ENCODE measurements around the gene PTHLH. TPM values are rescaled to one million over a fixed set of nuclear protein-coding genes. Genes with fewer than 3 reads are reported as not detected.

The PTHLH gene
- total RNA-seq, 1 experiment from 2014 or later: 1.6 TPM

DNA sequence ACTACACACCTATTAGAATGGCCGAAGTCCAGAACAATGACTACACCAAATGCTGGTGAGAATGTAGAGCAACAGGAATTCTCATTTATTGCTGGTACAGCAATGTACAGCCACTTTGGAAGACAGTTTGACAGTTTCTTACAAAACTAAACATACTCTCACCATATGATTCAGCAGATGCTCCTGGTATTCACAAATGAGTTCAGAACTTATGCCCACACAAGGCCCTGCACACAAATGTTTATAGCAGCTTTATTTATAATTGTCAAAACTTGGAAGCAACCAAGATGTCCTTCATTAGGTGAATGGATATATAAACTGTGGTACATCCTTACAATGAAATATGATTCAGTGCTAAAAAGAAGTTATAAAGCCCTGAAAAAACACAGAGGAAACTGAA, 38.3 kb downstream of the PTHLH start:
- Histone ChIP-seq H4K20me1 (ENCODE audit: insufficient read depth) (no peaks in the 10 kb centered on the region), H3K36me3 (ENCODE audit: low read depth) (no peaks in the 10 kb centered on the region), H3K27ac (no peak overlapping the region), H2AFZ (no peak overlapping the region), H3K9me2 (ENCODE audit: insufficient read depth) (no peaks in the 10 kb centered on the region), H3K79me2 (ENCODE audit: low read depth) (no peaks in the 10 kb centered on the region), H3K9me3 (ENCODE audit: insufficient read depth, low read depth) (no peaks in the 10 kb centered on the region), H3F3A (ENCODE audit: insufficient read depth, low read depth) (no peaks in the 10 kb centered on the region; the same call in 1 of the 2 replicates), H3K4me3 (no peak overlapping the region), H3K4me1 (replicated peaks; ENCODE audit: insufficient read depth) (no peaks in the 10 kb centered on the region), H3K4me2 (no peak overlapping the region), H3K27me3 (ENCODE audit: insufficient read depth, low read depth) (no peaks in the 10 kb centered on the region)
- no peak for TF ChIP-seq EZH2 (IDR thresholded peaks at IDR 0.05; ENCODE audit: low read depth)
- TF ChIP-seq, protein P1, sequence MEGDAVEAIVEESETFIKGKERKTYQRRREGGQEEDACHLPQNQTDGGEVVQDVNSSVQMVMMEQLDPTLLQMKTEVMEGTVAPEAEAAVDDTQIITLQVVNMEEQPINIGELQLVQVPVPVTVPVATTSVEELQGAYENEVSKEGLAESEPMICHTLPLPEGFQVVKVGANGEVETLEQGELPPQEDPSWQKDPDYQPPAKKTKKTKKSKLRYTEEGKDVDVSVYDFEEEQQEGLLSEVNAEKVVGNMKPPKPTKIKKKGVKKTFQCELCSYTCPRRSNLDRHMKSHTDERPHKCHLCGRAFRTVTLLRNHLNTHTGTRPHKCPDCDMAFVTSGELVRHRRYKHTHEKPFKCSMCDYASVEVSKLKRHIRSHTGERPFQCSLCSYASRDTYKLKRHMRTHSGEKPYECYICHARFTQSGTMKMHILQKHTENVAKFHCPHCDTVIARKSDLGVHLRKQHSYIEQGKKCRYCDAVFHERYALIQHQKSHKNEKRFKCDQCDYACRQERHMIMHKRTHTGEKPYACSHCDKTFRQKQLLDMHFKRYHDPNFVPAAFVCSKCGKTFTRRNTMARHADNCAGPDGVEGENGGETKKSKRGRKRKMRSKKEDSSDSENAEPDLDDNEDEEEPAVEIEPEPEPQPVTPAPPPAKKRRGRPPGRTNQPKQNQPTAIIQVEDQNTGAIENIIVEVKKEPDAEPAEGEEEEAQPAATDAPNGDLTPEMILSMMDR (conservative IDR thresholded peaks at IDR 0.05): no peak
- no TSS peak for BruUV-seq (replicated peaks)
- no peak for DNase-seq
- CTCF ChIA-PET: no interaction called here
- intact Hi-C loops (cut with micrococcal nuclease; ENCODE audit: unreplicated experiment): no loop called here
- POLR2A ChIA-PET (ENCODE audit: unreplicated experiment): no interaction called here

- no peaks in the 10 kb centered on the region for H3K9me2 ChIP-seq (ENCODE audit: insufficient read depth)
- intact Hi-C loops (cut with micrococcal nuclease; ENCODE audit: unreplicated experiment): no loop called here
- H3K4me3 ChIP-seq: no peak overlapping the region
- no peaks in the 10 kb centered on the region for H3K27me3 ChIP-seq (ENCODE audit: insufficient read depth, low read depth)
- no peak overlapping the region for H3K4me2 ChIP-seq
- H3K79me2 ChIP-seq (ENCODE audit: low read depth): no peaks in the 10 kb centered on the region
- H3K9me3 ChIP-seq (ENCODE audit: insufficient read depth, low read depth): no peaks in the 10 kb centered on the region
- no peak for DNase-seq
- no peak for TF ChIP-seq EZH2 (IDR thresholded peaks at IDR 0.05; ENCODE audit: low read depth)
- no peaks in the 10 kb centered on the region for H4K20me1 ChIP-seq (ENCODE audit: insufficient read depth)
- H3K27ac ChIP-seq: no peak overlapping the region
- no peak overlapping the region for H2AFZ ChIP-seq
- ChIA-PET POLR2A (ENCODE audit: unreplicated experiment) (no interaction called here), CTCF (no interaction called here)
- no peaks in the 10 kb centered on the region for H3K4me1 ChIP-seq (replicated peaks; ENCODE audit: insufficient read depth)
- no peaks in the 10 kb centered on the region for H3K36me3 ChIP-seq (ENCODE audit: low read depth)
- no peaks in the 10 kb centered on the region for H3F3A ChIP-seq (ENCODE audit: insufficient read depth, low read depth)
- no TSS peak for BruUV-seq (replicated peaks)
Observed at GRCh38 chr12:27931390-27931789, 41.1 kb downstream of the PTHLH start.

DNA sequence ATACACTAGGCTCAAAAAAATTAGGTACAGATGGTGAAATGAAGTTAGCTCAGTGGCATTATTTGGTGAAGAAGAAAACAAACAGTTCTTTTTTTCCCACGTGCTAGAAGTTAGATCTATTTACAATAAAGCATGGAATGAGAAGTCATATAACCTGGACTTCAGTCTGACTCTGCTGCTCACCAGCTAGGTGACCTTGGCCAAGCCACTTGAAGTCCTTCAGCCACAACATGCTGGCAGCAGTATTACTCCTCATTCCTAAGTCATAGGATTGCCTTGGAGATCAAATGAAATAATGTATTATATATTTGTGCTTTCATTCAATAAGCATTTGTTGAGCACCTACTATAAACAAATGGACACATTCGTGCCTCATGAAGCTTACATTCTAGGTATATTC, 45.2 kb downstream of the PTHLH start:
- Histone ChIP-seq H3F3A (ENCODE audit: insufficient read depth, low read depth) (peaks cover 14% of the 10 kb centered on the region; the same call in 1 of the 2 replicates), H3K4me3 (no peak overlapping the region), H3K79me2 (ENCODE audit: low read depth) (no peaks in the 10 kb centered on the region), H3K9me3 (ENCODE audit: insufficient read depth, low read depth) (no peaks in the 10 kb centered on the region), H4K20me1 (ENCODE audit: insufficient read depth) (no peaks in the 10 kb centered on the region), H3K27ac (no peak overlapping the region), H3K9me2 (ENCODE audit: insufficient read depth) (no peaks in the 10 kb centered on the region), H3K27me3 (ENCODE audit: insufficient read depth, low read depth) (no peaks in the 10 kb centered on the region), H3K4me1 (replicated peaks; ENCODE audit: insufficient read depth) (peaks cover 11% of the 10 kb centered on the region), H3K4me2 (no peak overlapping the region), H3K36me3 (ENCODE audit: low read depth) (no peaks in the 10 kb centered on the region), H2AFZ (no peak overlapping the region)
- no peak for DNase-seq
- BruUV-seq (replicated peaks): no TSS peak
- TF ChIP-seq, protein P1 (conservative IDR thresholded peaks at IDR 0.05): no peak
- no peak for TF ChIP-seq EZH2 (IDR thresholded peaks at IDR 0.05; ENCODE audit: low read depth)
- intact Hi-C loops (cut with micrococcal nuclease; ENCODE audit: unreplicated experiment): no loop called here
- ChIA-PET CTCF (no interaction called here), POLR2A (ENCODE audit: unreplicated experiment) (no interaction called here)
